GM12878 (cell line): ENCODE measurements around the gene MAPK13.

ENCODE experiments used
- BCL11A ChIP-seq: IDR thresholded peaks from 2 replicates; pipeline ENCODE4 v1.6.1; 2011; ENCODE audit warnings: low read depth, low read length
- CREB1 ChIP-seq: IDR thresholded peaks from 2 replicates; pipeline ENCODE4 v1.6.1; 2012; ENCODE audit warnings: low read depth, mild to moderate bottlenecking, inconsistent platforms
- E2F4 ChIP-seq: IDR thresholded peaks from 2 replicates; pipeline ENCODE4 v1.6.1; 2012; ENCODE audit warnings: low read depth, low read length, improper control_type of control experiment
- GABPA ChIP-seq: IDR thresholded peaks from 2 replicates; pipeline ENCODE4 v1.6.1; 2014; ENCODE audit warnings: antibody characterized with exemption, low read depth, mild to moderate bottlenecking, inconsistent platforms
- GATAD2B ChIP-seq: fragments of 450-650 bp; conservative IDR thresholded peaks from 2 replicates; pipeline ENCODE4 v1.6.1; 2017; ENCODE audit warnings: low read depth, mild to moderate bottlenecking, moderate library complexity
- MXI1 ChIP-seq: fragments of 150-350 bp; IDR thresholded peaks from 2 replicates; pipeline ENCODE4 v1.6.1; 2011; ENCODE audit warnings: low read depth, mild to moderate bottlenecking, inconsistent platforms, low read length, improper control_type of control experiment
- SIN3A ChIP-seq: IDR thresholded peaks from 2 replicates; pipeline ENCODE4 v1.6.1; 2012; ENCODE audit warnings: low read depth, low read length, improper control_type of control experiment
- STAT1 ChIP-seq: fragments of 450-650 bp; conservative IDR thresholded peaks from 2 replicates; pipeline ENCODE4 v1.6.1; 2014; ENCODE audit warnings: antibody characterized with exemption, mild to moderate bottlenecking
- TF ChIP-seq, protein P1 (sequence below), 3 experiments: IDR thresholded peaks in 2 of 3; conservative IDR thresholded peaks in 1 of 3; 2 replicates each; pipeline ENCODE4 v1.5.1; 2011; ENCODE audit warnings: low read depth in 3 of 3, low read length in 3 of 3, mild to moderate bottlenecking in 3 of 3, control low read depth in 2 of 3, moderate library complexity in 2 of 3, inconsistent platforms in 1 of 3, mixed read lengths in 1 of 3; ENCODE audit not compliant: control insufficient read depth in 2 of 3, insufficient read depth in 1 of 3; ENCODE audit errors: extremely low read depth in 1 of 3

- no peak for TF ChIP-seq SIN3A
- no peak for TF ChIP-seq CREB1
- TF ChIP-seq STAT1, result no peak
- no peak for TF ChIP-seq MXI1
- TF ChIP-seq E2F4, result no peak
- no peak for TF ChIP-seq GABPA
- no peak for TF ChIP-seq GATAD2B
- TF ChIP-seq, protein P1, sequence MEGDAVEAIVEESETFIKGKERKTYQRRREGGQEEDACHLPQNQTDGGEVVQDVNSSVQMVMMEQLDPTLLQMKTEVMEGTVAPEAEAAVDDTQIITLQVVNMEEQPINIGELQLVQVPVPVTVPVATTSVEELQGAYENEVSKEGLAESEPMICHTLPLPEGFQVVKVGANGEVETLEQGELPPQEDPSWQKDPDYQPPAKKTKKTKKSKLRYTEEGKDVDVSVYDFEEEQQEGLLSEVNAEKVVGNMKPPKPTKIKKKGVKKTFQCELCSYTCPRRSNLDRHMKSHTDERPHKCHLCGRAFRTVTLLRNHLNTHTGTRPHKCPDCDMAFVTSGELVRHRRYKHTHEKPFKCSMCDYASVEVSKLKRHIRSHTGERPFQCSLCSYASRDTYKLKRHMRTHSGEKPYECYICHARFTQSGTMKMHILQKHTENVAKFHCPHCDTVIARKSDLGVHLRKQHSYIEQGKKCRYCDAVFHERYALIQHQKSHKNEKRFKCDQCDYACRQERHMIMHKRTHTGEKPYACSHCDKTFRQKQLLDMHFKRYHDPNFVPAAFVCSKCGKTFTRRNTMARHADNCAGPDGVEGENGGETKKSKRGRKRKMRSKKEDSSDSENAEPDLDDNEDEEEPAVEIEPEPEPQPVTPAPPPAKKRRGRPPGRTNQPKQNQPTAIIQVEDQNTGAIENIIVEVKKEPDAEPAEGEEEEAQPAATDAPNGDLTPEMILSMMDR (IDR thresholded peaks at IDR 0.05 in 2 of 3, conservative IDR thresholded peaks at IDR 0.05 in 1 of 3; ENCODE audit: control insufficient read depth in 2 of 3, extremely low read depth in 1 of 3, insufficient read depth in 1 of 3, low read depth in 3 of 3, low read length in 3 of 3), result no peak
- no peak for TF ChIP-seq BCL11A
Observed at GRCh38 chr6:36126121-36126520, 4.2 kb upstream of the MAPK13 start.
